AG04449 (cell line): ENCODE data around the gene VLDLR.
"Not testable (repeated sequence)": the region's sequence is repeated elsewhere in the genome, so short reads cannot be mapped to it uniquely, and the experiment has no call there.

Experiments
- CTCF ChIA-PET: fragments of 350-600 bp; formaldehyde crosslinking; extraction: SDS; loops from one replicate; lab custom pipeline; 2021; ENCODE audit warnings: antibody characterized with exemption; lab: Yijun Ruan, JAX
- POLR2A ChIA-PET: fragments of 400-600, 350-600 bp; formaldehyde crosslinking; extraction: SDS; loops from one replicate; lab custom pipeline; 2020; ENCODE audit warnings: antibody characterized with exemption, inconsistent platforms; lab: Yijun Ruan, JAX
- DNase-seq: peaks from one replicate; pipeline ENCODE4 v3.0.0-alpha.2; 2010; ENCODE audit warnings: low read depth, low spot score
- H3K4me3 ChIP-seq: 2 replicates; pipeline ENCODE4 v1.5.1; 2011; ENCODE audit warnings: low read depth, mild to moderate bottlenecking, control low read depth, low read length
- TF ChIP-seq, protein P1 (sequence below): IDR thresholded peaks from one replicate; pipeline ENCODE4 v1.5.1; 2011; ENCODE audit warnings: mild to moderate bottlenecking, moderate library complexity, low read length, control low read depth, inconsistent platforms; ENCODE audit not compliant: insufficient read depth; ENCODE audit errors: missing control alignments

The VLDLR gene

DNA sequence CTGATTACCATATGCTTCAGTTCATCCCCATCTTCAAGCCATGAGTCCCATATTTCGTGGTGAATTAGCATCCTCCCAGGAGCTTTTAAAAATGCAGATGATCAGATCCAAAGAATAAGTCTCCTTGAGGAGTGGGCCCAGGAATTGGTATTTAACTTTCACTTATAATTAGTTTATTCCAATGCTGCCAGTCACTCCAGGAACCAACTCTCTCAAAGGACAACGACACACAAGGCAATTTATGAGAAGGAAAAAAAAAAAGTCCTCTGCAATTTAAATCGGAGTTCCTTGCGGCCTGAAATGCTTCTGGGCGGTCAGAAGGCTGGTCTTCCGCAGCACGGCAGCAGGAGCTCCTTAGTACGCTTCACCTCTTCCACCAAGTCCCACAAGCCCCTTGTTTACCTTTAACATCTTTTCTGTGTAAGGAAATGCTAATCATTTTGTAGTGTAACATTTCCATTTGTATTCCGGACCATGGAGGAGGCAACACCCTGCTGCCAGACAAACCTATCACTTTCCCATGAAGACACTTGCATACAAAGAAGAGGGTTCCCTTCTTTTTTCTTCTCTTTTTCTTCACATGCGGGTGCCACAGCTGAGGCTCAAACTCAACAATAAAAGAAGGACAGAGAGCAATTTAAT is 79.4 kb downstream of the VLDLR start:
- CTCF ChIA-PET, result no interaction called here
- no peak for DNase-seq
- POLR2A ChIA-PET, result no interaction called here
- TF ChIP-seq, protein P1, sequence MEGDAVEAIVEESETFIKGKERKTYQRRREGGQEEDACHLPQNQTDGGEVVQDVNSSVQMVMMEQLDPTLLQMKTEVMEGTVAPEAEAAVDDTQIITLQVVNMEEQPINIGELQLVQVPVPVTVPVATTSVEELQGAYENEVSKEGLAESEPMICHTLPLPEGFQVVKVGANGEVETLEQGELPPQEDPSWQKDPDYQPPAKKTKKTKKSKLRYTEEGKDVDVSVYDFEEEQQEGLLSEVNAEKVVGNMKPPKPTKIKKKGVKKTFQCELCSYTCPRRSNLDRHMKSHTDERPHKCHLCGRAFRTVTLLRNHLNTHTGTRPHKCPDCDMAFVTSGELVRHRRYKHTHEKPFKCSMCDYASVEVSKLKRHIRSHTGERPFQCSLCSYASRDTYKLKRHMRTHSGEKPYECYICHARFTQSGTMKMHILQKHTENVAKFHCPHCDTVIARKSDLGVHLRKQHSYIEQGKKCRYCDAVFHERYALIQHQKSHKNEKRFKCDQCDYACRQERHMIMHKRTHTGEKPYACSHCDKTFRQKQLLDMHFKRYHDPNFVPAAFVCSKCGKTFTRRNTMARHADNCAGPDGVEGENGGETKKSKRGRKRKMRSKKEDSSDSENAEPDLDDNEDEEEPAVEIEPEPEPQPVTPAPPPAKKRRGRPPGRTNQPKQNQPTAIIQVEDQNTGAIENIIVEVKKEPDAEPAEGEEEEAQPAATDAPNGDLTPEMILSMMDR, result no peak
- no peak overlapping the region for H3K4me3 ChIP-seq

DNA sequence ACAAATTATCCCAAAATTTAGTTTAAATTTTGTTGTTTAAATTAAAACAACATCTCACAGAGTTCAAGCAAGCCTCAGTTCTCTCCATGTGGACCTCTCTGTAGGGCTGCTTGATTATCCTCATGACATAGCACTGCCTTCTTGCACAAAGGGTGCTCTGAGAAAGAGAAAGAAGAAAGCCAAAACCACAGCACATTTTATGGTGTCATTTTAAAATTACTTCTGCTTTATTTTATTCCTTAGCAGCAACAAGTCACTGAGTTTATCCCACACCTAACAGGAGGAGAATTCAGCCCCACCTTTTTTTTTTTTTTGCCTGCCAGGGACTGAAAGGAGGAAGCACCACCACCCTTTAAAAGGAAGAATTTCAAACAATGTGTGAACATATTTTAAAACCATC is 82.9 kb downstream of the VLDLR start:
- TF ChIP-seq, protein P1, result no peak
- POLR2A ChIA-PET, result no interaction called here
- CTCF ChIA-PET, result no interaction called here
- H3K4me3 ChIP-seq, result no peak overlapping the region
- no peak for DNase-seq

DNA sequence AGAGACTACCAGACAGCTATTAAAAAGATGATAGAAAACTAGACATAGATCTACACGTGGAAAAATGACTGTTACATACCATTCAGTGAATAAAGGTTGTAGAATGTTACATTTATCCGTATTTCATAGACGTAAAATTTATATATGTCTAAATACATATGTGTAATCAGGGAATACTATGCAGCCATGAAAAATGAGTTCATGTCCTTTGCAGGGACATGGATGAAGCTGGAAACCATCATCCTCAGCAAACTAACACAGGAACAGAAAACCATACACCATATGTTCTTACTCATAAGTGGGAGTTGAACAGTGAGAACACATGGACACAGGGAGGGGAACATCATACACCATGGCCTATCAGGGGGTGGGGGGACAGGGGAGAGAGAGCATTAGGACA is 85.7 kb downstream of the VLDLR start:
- H3K4me3 ChIP-seq, CTCF ChIA-PET, POLR2A ChIA-PET, DNase-seq: not testable (repeated sequence)
